Esophagus muscularis mucosa (tissue), 4 donors: ENCODE results near the gene C16orf87.

Experiments used
- CTCF ChIP-seq, 3 experiments: fragments of 200-600 bp in 2 of 3; fragments of 450-650 bp in 1 of 3; sonication (generic) in 2 of 3; IDR thresholded peaks; one replicate each; pipeline ENCODE4 v1.5.1; 2017 to 2019; ENCODE audit warnings: antibody characterized with exemption in 3 of 3, mild to moderate bottlenecking in 2 of 3, moderate library complexity in 1 of 3
- EP300 ChIP-seq: sonication (generic); formaldehyde crosslinking; IDR thresholded peaks from one replicate; pipeline ENCODE4 v1.6.1; 2017; ENCODE audit warnings: antibody characterized with exemption
- POLR2A ChIP-seq: fragments of 450-650 bp; IDR thresholded peaks from one replicate; pipeline ENCODE4 v1.6.1; 2017; ENCODE audit warnings: antibody characterized with exemption, moderate library complexity, mild to moderate bottlenecking, low read depth
- POLR2AphosphoS5 ChIP-seq, 2 donors: sonication (generic); formaldehyde crosslinking; IDR thresholded peaks; one replicate each; pipeline ENCODE4 v1.6.1; 2017; ENCODE audit warnings: antibody characterized with exemption in 2 of 2

GRCh38 chr16:46828292-46828691 is 2.7 kb downstream of the C16orf87 start:
- no peak for TF ChIP-seq CTCF (IDR thresholded peaks at IDR 0.05)
- no peak for TF ChIP-seq POLR2A
- no peak for TF ChIP-seq POLR2AphosphoS5 (IDR thresholded peaks at IDR 0.05)
- TF ChIP-seq EP300 = no peak
